GM10847 (cell line): Measurements from ENCODE around the gene C19orf67.

ENCODE experiments used
- POLR2A ChIP-seq: IDR thresholded peaks from 2 replicates; pipeline ENCODE4 v1.6.1; 2011; ENCODE audit not compliant: insufficient read length; ENCODE audit errors: extremely low read depth

The C19orf67 gene

GRCh38 chr19:14058182-14059092 lies 27.1 kb downstream of the C19orf67 start:
- TF ChIP-seq POLR2A, result no peak

GRCh38 chr19:14056741-14057356 lies 28.7 kb downstream of the C19orf67 start:
- TF ChIP-seq POLR2A, result no peak

DNA sequence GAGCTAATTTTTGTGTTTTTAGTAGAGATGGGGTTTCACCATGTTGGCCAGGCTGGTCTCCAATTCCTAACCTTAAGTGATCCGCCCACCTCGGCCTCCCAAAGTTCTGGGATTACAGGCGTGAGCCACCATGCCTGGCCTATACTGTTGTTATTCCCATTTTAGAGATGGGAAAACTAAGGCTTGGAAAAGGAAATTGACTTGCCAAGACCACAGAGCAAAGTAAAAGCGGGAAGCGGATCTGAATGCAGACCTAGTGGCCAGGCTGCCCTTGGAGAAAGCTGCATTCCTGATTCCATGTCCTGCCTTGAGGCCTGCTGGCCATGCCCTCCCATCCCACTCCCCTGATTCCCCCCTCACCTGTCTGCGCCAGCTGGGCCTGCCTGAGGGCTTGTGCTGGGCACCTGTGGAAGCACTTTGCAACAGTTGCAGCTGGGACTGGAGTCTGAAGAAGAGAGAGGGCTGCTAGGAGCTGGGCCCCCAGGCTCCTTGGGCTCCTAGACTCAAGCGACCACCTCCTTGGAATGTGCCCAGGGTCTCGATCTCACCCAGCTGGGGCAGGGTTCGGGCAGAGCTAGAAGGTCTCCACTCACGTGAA lies 29.4 kb downstream of the C19orf67 start:
- TF ChIP-seq POLR2A, result no peak

DNA sequence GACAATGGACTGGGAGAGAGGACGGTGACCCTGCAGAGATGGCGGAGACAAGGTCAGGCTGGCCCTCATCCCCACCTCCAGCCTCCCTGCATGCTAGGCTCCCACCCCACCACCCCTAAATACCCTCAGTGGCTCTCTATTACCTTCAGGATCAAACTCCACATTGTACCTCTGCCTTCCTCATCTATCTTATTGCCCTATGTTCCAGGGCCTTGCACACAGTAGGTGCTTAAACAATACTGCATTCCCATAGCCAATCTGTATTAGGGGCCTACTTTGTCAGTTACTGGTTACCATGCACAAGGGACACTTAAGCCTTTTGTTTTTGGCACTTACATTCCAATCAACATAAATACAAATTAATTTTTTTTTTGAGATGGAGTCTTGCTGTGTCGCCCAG lies 30.2 kb downstream of the C19orf67 start:
- TF ChIP-seq POLR2A, result no peak

- no peak for TF ChIP-seq POLR2A
Measured at GRCh38 chr19:14054721-14055120, 30.9 kb downstream of the C19orf67 start.

DNA sequence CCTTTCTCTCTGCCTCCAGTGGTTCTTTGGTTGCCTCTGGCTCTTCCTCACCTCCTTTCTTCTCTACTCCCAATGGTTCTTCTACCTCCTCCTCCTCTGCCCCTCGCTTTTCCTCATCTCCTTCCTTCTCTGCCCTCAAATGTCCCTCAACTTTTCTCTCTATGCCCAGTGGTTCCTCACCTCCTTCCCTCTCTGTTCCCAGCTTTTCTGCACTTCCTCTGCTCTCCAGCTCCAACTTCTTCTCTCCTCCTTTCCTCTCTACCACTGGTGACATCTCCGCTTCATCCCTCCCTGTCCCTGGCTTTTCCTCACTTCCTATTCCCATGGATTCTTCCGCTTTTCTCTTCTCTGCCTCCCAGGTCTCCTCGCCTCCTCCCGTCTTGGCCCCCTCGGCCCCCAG lies 31.5 kb downstream of the C19orf67 start:
- no peak for TF ChIP-seq POLR2A

DNA sequence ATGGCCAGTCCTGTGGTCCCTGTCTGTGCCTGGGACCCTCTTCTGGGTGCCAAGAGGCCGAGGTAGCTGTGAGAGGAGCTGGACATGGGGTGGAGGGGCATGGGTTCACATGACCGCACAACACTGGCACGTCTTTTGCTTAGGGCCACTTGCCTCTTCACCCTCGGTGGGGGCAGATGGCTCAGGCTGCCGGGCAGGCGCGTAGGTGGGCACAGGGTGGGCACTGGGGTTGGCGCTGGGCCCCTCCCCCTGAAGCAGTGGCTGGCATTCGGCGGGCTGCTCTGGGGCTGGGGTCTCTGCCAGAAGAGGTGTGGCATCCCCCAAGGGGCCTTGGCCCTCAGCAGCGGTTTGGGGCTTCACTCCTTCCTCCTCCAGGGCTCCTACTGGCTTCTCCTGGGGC lies 32.1 kb downstream of the C19orf67 start:
- no peak for TF ChIP-seq POLR2A

DNA sequence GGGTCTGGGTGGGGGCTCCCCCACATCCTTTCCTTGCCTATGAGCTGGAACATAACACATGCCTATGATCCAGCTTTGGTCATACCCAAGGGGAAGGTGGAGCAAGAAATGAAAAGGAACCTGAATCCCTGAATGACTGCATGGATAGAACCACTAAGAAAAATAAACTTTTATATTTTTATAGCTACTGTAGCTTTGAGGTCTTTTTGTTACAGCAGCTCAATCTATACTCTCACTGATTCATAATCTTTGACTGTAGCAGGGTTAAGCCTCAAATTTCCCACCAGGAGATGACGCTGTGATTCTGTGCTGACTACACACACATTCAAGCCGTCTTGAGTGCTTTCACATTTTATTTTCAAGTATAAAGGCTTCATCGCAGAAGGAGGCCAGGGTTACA lies 32.6 kb downstream of the C19orf67 start:
- no peak for TF ChIP-seq POLR2A

DNA sequence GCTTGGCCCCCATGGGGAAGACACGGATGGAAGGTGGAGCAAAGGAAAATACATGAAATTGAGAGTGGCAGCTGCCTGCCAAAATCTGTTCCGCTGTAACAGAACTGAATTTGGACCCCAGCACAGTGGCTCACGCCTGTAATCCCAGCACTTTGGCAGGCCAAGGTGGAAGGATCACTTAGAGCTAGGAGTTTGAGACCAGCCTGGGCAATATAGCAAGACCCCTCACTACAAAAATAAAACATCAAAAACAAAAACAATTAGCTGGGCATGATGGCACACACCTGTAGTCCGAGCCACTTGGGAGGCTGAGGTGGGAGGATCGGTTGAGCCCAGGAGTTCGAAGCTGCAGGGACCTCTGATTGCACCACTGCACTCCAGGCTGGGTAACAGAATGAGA lies 33.1 kb downstream of the C19orf67 start:
- TF ChIP-seq POLR2A, result no peak

- no peak for TF ChIP-seq POLR2A
Measured at GRCh38 chr19:14051980-14052379, 33.6 kb downstream of the C19orf67 start.

DNA sequence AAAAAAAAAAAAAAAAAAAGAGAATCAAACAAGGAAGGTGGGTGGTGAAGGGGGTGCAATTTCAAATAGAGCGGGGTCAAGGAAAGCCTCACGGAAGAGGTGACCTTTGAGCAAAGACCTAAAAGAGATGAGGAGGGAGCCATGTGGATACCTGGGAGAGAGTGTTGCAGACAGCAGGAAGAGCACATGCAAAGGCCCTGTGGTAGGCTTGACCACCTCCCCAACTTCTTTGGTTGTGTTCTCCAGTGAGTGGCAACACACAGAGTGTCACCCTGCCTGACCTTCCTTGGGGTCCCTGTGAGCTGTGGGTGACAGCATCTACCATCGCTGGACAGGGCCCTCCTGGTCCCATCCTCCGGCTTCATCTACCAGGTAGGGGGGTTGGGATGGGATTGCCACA lies 35.1 kb downstream of the C19orf67 start:
- no peak for TF ChIP-seq POLR2A

DNA sequence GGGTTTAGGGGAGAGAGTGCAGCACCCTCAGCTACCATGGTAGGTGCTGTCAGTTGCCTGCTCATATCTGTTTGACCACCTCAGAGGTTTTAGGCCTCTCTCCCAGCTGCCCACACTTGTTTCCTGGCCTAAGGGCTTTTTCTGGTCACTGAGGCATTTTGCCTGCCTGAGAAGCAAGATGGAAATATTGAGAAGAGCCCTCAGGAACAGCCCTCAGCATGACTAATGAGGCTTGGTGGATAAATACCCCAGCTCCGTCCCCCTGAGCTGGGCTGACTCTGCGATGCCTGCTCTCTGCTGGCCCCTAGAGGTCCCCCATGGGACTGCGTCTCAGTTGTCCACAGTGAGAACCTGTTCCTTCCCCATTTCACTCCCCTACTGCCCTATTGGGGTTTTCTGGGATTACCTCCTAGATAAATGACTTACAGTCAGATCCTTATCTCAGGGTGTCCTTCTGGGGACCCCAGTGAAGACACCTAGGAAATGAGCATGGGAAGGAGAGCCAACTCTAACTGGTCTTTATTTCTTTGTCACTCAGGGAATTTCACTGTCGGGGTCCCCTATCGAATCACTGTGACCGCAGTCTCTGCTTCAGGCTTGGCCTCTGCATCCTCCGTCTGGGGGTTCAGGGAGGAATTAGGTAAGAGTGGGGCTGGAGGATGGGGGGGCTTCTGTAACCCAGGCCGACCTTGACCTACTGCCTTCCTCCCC lies 37.0 kb downstream of the C19orf67 start:
- TF ChIP-seq POLR2A, result no peak

GRCh38 chr19:14039181-14039580 lies 46.4 kb downstream of the C19orf67 start:
- TF ChIP-seq POLR2A, result no peak

- TF ChIP-seq POLR2A, result no peak
Measured at GRCh38 chr19:14035706-14036105, 49.9 kb downstream of the C19orf67 start.

- TF ChIP-seq POLR2A, result no peak
Measured at GRCh38 chr19:14033946-14034345, 51.6 kb downstream of the C19orf67 start.

- peak; percentile 66 for TF ChIP-seq POLR2A
Measured at GRCh38 chr19:14031719-14032480, 53.7 kb downstream of the C19orf67 start, which contains the start of gene IL27RA. Gene IL27RA, plus strand, starts transcription at chr19:14031762. Its CDS starts 111 bp downstream, at chr19:14031873.
